Memory B cell (primary cell): ENCODE data around the gene EXOC2.

Experiments used
- ATAC-seq: fragments of 150-1000 bp; cut with Tn5 transposase; 2 replicates; pipeline ENCODE4 v1.10.0; 2021; ENCODE audit warnings: low read depth, mild to moderate bottlenecking, moderate library complexity
- DNase-seq, 2 donors: peaks; one replicate each; pipeline ENCODE4 v3.0.0; 2022; ENCODE audit warnings: low spot score in 2 of 2
- H3K27ac Mint-ChIP-seq: one replicate; pipeline ENCODE4 v1.8.0; 2022; ENCODE audit warnings: mild to moderate bottlenecking, moderate library complexity, mixed read lengths
- H3K27me3 Mint-ChIP-seq: one replicate; pipeline ENCODE4 v1.8.0; 2022; ENCODE audit warnings: mixed read lengths
- H3K36me3 Mint-ChIP-seq: one replicate; pipeline ENCODE4 v1.8.0; 2022; ENCODE audit warnings: mild to moderate bottlenecking, mixed read lengths
- H3K4me1 Mint-ChIP-seq: one replicate; pipeline ENCODE4 v1.8.0; 2022; ENCODE audit warnings: mixed read lengths
- H3K4me3 Mint-ChIP-seq: one replicate; pipeline ENCODE4 v1.8.0; 2022; ENCODE audit warnings: mild to moderate bottlenecking, moderate library complexity, mixed read lengths
- H3K9me3 Mint-ChIP-seq: one replicate; pipeline ENCODE4 v1.8.0; 2022; ENCODE audit warnings: mixed read lengths

Gene EXOC2

DNA sequence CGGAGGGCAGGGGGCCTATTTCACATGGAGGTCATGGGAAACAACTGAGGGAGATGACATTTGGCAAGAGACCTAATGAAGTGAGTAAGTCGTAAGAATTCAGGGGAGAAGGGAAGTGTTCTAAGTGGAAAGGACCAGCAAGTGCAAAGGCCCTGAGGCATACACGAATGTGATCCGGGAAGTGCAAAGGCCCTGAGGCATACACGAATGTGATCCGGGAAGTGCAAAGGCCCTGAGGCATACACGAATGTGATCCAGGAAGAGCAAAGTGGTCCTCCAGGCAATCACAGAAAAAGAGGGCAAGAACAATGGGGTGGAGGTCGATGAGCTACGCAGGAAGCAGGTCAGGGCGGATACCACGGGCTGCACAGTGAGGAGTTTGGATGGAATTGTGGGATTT, 24.2 kb upstream of the EXOC2 start:
- H3K27me3 Mint-ChIP-seq: peaks cover 8% of the 10 kb centered on the region
- H3K36me3 Mint-ChIP-seq: peaks cover 3% of the 10 kb centered on the region
- H3K27ac Mint-ChIP-seq: no peak overlapping the region
- H3K4me1 Mint-ChIP-seq: peaks cover 2% of the 10 kb centered on the region
- H3K9me3 Mint-ChIP-seq: peaks cover 3% of the 10 kb centered on the region
- H3K4me3 Mint-ChIP-seq: no peak overlapping the region
- ATAC-seq (no peak), DNase-seq (no peak)

- Mint-ChIP-seq H3K4me1 (peaks cover 9% of the 10 kb centered on the region), H3K4me3 (no peak overlapping the region), H3K27ac (no peak overlapping the region), H3K9me3 (peaks cover 3% of the 10 kb centered on the region), H3K36me3 (peaks cover 3% of the 10 kb centered on the region), H3K27me3 (peaks cover 8% of the 10 kb centered on the region)
- ATAC-seq (no peak), DNase-seq (no peak)
Observed at GRCh38 chr6:715709-716491, 23.0 kb upstream of the EXOC2 start.

DNA sequence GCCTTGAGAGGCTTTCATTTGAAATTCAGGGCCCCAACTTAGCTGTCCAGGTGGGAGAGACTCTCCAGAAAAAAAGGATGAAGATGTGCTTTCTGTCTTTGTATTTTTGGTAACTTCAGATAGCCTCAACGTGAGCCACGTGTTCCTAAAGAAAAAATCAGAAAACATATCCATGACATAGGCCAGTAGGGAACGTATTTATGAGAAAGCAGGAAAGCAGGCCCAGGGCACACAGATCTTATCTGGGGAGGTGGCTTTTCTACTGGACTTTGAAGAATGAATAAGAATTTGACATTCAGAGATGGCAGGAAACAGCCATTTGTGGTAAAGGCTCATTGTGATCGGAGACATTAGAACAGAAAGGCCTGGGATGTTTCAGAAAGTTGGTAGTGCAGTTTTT, 21.2 kb upstream of the EXOC2 start:
- Mint-ChIP-seq H3K27me3 (peaks cover 3% of the 10 kb centered on the region), H3K4me3 (no peak overlapping the region), H3K9me3 (peaks cover 3% of the 10 kb centered on the region), H3K4me1 (peaks cover 15% of the 10 kb centered on the region), H3K36me3 (peaks cover 3% of the 10 kb centered on the region), H3K27ac (no peak overlapping the region)
- DNase-seq: no peak
- ATAC-seq: no peak

- H3K36me3 Mint-ChIP-seq: peaks cover 3% of the 10 kb centered on the region
- peaks cover 3% of the 10 kb centered on the region for H3K27me3 Mint-ChIP-seq
- no peak overlapping the region for H3K4me3 Mint-ChIP-seq
- peaks cover 15% of the 10 kb centered on the region for H3K4me1 Mint-ChIP-seq
- ATAC-seq: no peak
- H3K9me3 Mint-ChIP-seq: peaks cover 3% of the 10 kb centered on the region
- DNase-seq: no peak
- H3K27ac Mint-ChIP-seq: no peak overlapping the region
Observed at GRCh38 chr6:713351-713750, 20.4 kb upstream of the EXOC2 start.

DNA sequence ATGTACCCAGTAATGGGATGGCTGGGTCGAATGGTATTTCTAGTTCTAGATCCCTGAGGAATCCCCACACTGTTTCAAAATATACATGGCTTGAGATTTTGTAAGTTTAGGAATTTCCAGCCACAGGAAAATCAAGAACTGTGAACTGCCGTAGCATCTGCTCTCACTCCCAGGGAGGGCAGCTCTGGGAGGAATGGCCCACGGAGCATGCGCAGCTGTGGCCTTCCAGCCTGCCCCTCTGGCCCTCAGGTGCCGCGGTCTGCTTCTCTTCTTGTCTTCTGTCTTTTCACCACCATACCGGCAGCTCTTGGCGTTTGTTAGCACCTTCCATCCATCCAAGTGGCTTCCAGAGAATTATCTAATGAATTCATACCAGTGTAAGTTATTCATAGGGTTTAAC, 19.9 kb upstream of the EXOC2 start:
- peaks cover 3% of the 10 kb centered on the region for H3K36me3 Mint-ChIP-seq
- H3K4me1 Mint-ChIP-seq: peaks cover 15% of the 10 kb centered on the region
- H3K9me3 Mint-ChIP-seq: peaks cover 3% of the 10 kb centered on the region
- no peak for DNase-seq
- no peak overlapping the region for H3K27ac Mint-ChIP-seq
- no peak overlapping the region for H3K4me3 Mint-ChIP-seq
- peaks cover 3% of the 10 kb centered on the region for H3K27me3 Mint-ChIP-seq
- no peak for ATAC-seq

DNA sequence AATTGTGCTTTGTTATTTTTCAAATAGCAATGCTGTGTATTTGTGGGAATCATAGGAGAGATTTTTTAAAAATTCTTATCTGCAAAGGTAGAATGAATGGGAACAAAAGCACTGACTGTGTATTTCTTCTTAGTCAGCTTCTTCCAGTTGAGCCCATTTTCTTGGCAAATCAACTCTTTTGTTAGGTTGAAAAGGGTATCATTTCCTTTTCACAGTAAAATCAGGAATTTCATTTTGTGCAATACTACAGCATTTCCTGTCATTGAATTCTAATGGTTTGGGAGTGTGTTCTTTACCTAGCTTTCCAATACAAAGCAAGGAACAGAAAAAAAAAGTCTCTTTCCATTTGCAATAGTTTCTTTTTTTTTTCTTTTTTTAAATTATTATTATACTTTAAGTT, 19.0 kb upstream of the EXOC2 start:
- Mint-ChIP-seq H3K9me3 (peaks cover 1% of the 10 kb centered on the region), H3K4me1 (peaks cover 15% of the 10 kb centered on the region), H3K36me3 (peaks cover 2% of the 10 kb centered on the region), H3K27me3 (peaks cover 4% of the 10 kb centered on the region), H3K4me3 (peak overlapping the region; percentile 100), H3K27ac (peak overlapping the region; percentile 96)
- ATAC-seq (no peak), DNase-seq (no peak)

- H3K27me3 Mint-ChIP-seq: peaks cover 4% of the 10 kb centered on the region
- no peaks in the 10 kb centered on the region for H3K9me3 Mint-ChIP-seq
- peak overlapping the region; percentile 100 for H3K4me3 Mint-ChIP-seq
- ATAC-seq: peak; percentile 91
- peak; percentile 30 to 37 for DNase-seq
- H3K4me1 Mint-ChIP-seq: peaks cover 15% of the 10 kb centered on the region
- H3K27ac Mint-ChIP-seq: peak overlapping the region; percentile 96
- no peaks in the 10 kb centered on the region for H3K36me3 Mint-ChIP-seq
Observed at GRCh38 chr6:710601-711571, 17.9 kb upstream of the EXOC2 start.

GRCh38 chr6:709471-710056, 16.6 kb upstream of the EXOC2 start:
- peak overlapping the region; percentile 57 for H3K4me3 Mint-ChIP-seq
- H3K36me3 Mint-ChIP-seq: no peaks in the 10 kb centered on the region
- H3K27ac Mint-ChIP-seq: no peak overlapping the region
- peaks cover 15% of the 10 kb centered on the region for H3K4me1 Mint-ChIP-seq
- H3K9me3 Mint-ChIP-seq: no peaks in the 10 kb centered on the region
- ATAC-seq: no peak
- DNase-seq: no peak
- peaks cover 4% of the 10 kb centered on the region for H3K27me3 Mint-ChIP-seq

DNA sequence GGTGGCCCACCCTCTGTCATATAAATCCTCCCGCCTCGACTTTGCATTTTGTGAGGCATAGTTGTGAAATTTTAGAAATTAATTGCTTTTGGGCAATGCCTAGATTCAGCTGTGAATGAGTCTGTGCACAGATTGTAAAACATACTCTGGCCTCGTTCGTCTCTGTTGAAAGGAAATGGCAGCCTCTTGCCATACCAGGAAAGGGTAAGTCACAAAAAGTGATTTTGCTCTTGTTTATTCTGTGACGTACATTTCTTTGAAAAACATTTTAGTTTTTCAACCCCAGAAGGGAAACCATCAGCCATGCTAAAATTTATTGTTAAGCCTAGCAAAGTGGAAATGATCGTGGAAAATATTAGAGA, 15.3 kb upstream of the EXOC2 start:
- no peak overlapping the region for H3K27ac Mint-ChIP-seq
- DNase-seq: no peak
- peaks cover 4% of the 10 kb centered on the region for H3K27me3 Mint-ChIP-seq
- no peaks in the 10 kb centered on the region for H3K9me3 Mint-ChIP-seq
- no peak for ATAC-seq
- no peaks in the 10 kb centered on the region for H3K36me3 Mint-ChIP-seq
- H3K4me3 Mint-ChIP-seq: no peak overlapping the region
- H3K4me1 Mint-ChIP-seq: peaks cover 15% of the 10 kb centered on the region

GRCh38 chr6:707576-708236, 14.8 kb upstream of the EXOC2 start:
- Mint-ChIP-seq H3K9me3 (no peaks in the 10 kb centered on the region), H3K36me3 (no peaks in the 10 kb centered on the region), H3K27ac (no peak overlapping the region), H3K4me1 (peaks cover 15% of the 10 kb centered on the region), H3K4me3 (no peak overlapping the region), H3K27me3 (peaks cover 4% of the 10 kb centered on the region)
- DNase-seq: no peak
- ATAC-seq: no peak

DNA sequence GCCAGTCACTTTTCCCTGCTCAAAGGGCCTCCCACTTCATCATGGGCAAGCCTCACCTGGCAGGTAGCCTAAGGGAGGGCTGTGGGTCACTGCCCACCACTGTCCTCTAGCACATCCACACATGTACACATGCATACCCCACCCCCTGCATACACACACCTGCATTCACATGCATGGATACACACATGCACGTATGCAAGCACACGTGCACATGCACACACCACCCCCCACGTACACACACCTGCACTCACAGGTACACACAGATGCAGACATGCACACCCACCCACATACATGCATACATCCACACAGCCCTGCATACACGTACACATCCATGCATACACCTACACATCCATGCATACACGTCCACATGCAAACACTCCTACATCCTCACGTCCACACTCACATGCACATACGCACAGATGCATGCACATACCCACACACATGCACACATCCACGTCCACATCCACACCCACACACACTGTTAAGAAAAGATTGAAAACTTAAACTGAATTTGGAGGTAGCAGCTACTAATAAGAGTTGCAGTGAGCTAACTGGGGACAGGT, 14.0 kb upstream of the EXOC2 start:
- ATAC-seq: no peak
- Mint-ChIP-seq H3K36me3 (no peaks in the 10 kb centered on the region), H3K27ac (no peak overlapping the region), H3K4me3 (no peak overlapping the region), H3K27me3 (peaks cover 4% of the 10 kb centered on the region), H3K4me1 (peaks cover 15% of the 10 kb centered on the region), H3K9me3 (no peaks in the 10 kb centered on the region)
- DNase-seq: no peak

GRCh38 chr6:706146-706545, 13.2 kb upstream of the EXOC2 start:
- ATAC-seq (no peak), DNase-seq (no peak)
- Mint-ChIP-seq H3K27ac (no peak overlapping the region), H3K4me3 (no peak overlapping the region), H3K4me1 (peaks cover 9% of the 10 kb centered on the region), H3K9me3 (no peaks in the 10 kb centered on the region), H3K27me3 (peaks cover 4% of the 10 kb centered on the region), H3K36me3 (no peaks in the 10 kb centered on the region)

- DNase-seq (no peak), ATAC-seq (no peak)
- Mint-ChIP-seq H3K4me1 (peaks cover 2% of the 10 kb centered on the region), H3K27me3 (peaks cover 4% of the 10 kb centered on the region), H3K9me3 (no peaks in the 10 kb centered on the region), H3K27ac (no peak overlapping the region), H3K36me3 (no peaks in the 10 kb centered on the region), H3K4me3 (no peak overlapping the region)
Observed at GRCh38 chr6:705047-705446, 12.1 kb upstream of the EXOC2 start.
